MCF 10A (cell line): ENCODE data around the gene MFF. TPM values are rescaled to one million over a fixed set of nuclear protein-coding genes. Genes with fewer than 3 reads are reported as not detected.

ENCODE experiments used
- BruUV-seq: library from RNA; stranded (reverse); fragments of 400-500 nt; replicated peaks from 2 replicates; lab custom pipeline; 2021; lab: Mats Ljungman, UMichigan
- CTCF ChIA-PET: fragments of 300-600 bp; sonication (Branson Sonifier 250); formaldehyde crosslinking; extraction: SDS; loops from one replicate; lab custom pipeline; 2021; ENCODE audit warnings: antibody characterized with exemption, inconsistent platforms; lab: Yijun Ruan, JAX
- POLR2A ChIA-PET: fragments of 300-600, 350-650 bp; sonication (Branson Sonifier 250); formaldehyde crosslinking; extraction: SDS; loops from one replicate; lab custom pipeline; 2020; ENCODE audit warnings: antibody characterized with exemption, inconsistent platforms; lab: Yijun Ruan, JAX
- DNase-seq: peaks from one replicate; pipeline ENCODE4 v3.0.0-alpha.2; 2018; ENCODE audit not compliant: unreplicated experiment
- H3K27ac Mint-ChIP-seq: one replicate; pipeline ENCODE4 v1.8.0; 2022; ENCODE audit warnings: mild to moderate bottlenecking, low read depth, mixed read lengths; ENCODE audit not compliant: unreplicated experiment
- H3K27me3 Mint-ChIP-seq: one replicate; pipeline ENCODE4 v1.8.0; 2022; ENCODE audit warnings: mixed read lengths; ENCODE audit not compliant: insufficient read depth, unreplicated experiment
- H3K36me3 Mint-ChIP-seq: one replicate; pipeline ENCODE4 v1.8.0; 2022; ENCODE audit warnings: mild to moderate bottlenecking, moderate library complexity, mixed read lengths; ENCODE audit not compliant: insufficient read depth, unreplicated experiment
- H3K4me1 Mint-ChIP-seq: one replicate; pipeline ENCODE4 v1.8.0; 2022; ENCODE audit warnings: mixed read lengths; ENCODE audit not compliant: insufficient read depth, unreplicated experiment
- H3K4me3 Mint-ChIP-seq: one replicate; pipeline ENCODE4 v1.8.0; 2022; ENCODE audit warnings: mild to moderate bottlenecking, moderate library complexity, mixed read lengths; ENCODE audit not compliant: unreplicated experiment
- H3K9me3 Mint-ChIP-seq: one replicate; pipeline ENCODE4 v1.8.0; 2022; ENCODE audit warnings: mixed read lengths; ENCODE audit not compliant: unreplicated experiment
- intact Hi-C: fragments of 100-400 bp; cut with micrococcal nuclease; formaldehyde crosslinking; loops from 2 replicates; pipeline ENCODE4 v1.14.1; 2022
- total RNA-seq: library from RNA; stranded (reverse); gene quantifications from 2 replicates; pipeline ENCODE4 v1.2.3, GENCODE V29; 2022
- TF ChIP-seq, protein P1 (sequence below): fragments of 200-600 bp; IDR thresholded peaks from one replicate; pipeline ENCODE4 v1.8.0; 2022; ENCODE audit warnings: antibody characterized with exemption, mild to moderate bottlenecking; ENCODE audit not compliant: unreplicated experiment

The MFF gene
- total RNA-seq, 1 experiment from 2014 or later: 81.2 TPM

GRCh38 chr2:227394401-227394800 is 69.3 kb downstream of the MFF start:
- no peak for DNase-seq

DNA sequence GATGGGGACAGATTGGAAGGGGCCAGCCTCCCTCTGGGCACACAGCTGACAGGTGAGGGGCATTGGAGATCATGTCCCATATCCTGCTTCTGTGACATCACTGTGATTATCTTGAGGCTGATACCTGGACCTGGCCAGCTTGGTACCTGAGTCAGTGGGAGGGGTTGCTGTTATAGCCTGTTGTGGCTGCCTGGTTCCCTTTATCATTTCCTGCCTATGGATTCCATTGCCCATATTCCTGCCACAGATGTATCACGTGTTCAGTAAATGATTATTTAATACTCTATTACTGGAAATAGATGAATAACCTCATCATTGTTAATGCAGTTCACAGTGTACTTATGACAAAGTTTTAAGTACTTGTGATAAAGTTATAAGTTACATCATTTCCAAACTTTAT is 70.5 kb downstream of the MFF start:
- CTCF ChIA-PET: interaction anchor here (2.5 kb wide), 1 partner anchor 10 kb away, joined by 6 read pairs; no protein-coding TSS in a partner anchor
- intact Hi-C loops: no loop called here
- H3K27me3 Mint-ChIP-seq: no peaks in the 10 kb centered on the region
- POLR2A ChIA-PET: no interaction called here
- no peak overlapping the region for H3K27ac Mint-ChIP-seq
- no peak for DNase-seq
- no TSS peak for BruUV-seq
- no peaks in the 10 kb centered on the region for H3K36me3 Mint-ChIP-seq
- no peaks in the 10 kb centered on the region for H3K9me3 Mint-ChIP-seq
- TF ChIP-seq, protein P1, sequence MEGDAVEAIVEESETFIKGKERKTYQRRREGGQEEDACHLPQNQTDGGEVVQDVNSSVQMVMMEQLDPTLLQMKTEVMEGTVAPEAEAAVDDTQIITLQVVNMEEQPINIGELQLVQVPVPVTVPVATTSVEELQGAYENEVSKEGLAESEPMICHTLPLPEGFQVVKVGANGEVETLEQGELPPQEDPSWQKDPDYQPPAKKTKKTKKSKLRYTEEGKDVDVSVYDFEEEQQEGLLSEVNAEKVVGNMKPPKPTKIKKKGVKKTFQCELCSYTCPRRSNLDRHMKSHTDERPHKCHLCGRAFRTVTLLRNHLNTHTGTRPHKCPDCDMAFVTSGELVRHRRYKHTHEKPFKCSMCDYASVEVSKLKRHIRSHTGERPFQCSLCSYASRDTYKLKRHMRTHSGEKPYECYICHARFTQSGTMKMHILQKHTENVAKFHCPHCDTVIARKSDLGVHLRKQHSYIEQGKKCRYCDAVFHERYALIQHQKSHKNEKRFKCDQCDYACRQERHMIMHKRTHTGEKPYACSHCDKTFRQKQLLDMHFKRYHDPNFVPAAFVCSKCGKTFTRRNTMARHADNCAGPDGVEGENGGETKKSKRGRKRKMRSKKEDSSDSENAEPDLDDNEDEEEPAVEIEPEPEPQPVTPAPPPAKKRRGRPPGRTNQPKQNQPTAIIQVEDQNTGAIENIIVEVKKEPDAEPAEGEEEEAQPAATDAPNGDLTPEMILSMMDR: no peak
- peaks cover 13% of the 10 kb centered on the region for H3K4me1 Mint-ChIP-seq
- H3K4me3 Mint-ChIP-seq: no peak overlapping the region

More at GRCh38 chr2:227394401-227394800, 69.3 kb downstream of the MFF start:
- TF ChIP-seq, protein P1: no peak
- Mint-ChIP-seq H3K27ac (no peak overlapping the region), H3K9me3 (no peaks in the 10 kb centered on the region), H3K27me3 (no peaks in the 10 kb centered on the region), H3K4me1 (peaks cover 13% of the 10 kb centered on the region), H3K4me3 (no peak overlapping the region), H3K36me3 (no peaks in the 10 kb centered on the region)
- ChIA-PET CTCF (interaction anchor here (1.1 kb wide), 1 partner anchor 74 kb away, joined by 4 read pairs; no protein-coding TSS in a partner anchor), POLR2A (interaction anchor here (0.6 kb wide), 1 partner anchor 35 kb away, joined by 3 read pairs; no protein-coding TSS in a partner anchor)
- intact Hi-C loops: no loop called here
- no TSS peak for BruUV-seq

DNA sequence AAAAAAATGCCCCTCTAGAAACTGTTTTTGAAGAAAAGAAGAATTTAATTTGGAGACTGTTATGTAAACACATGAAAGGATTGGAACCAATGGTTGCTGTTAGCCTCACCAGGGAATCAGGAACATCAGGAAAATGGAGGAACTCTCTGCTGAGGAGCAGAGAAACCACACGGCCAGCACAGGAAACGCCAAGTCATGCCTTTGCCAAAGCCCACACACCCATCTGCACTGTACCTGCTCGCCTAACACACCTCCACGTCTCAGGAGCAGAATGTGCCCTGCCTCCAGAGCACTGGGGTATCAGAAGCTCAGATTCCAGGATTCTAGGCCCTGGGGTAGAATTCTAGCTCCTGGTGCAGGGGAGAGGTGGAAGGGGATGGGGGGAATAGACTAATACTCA is 72.5 kb downstream of the MFF start:
- Mint-ChIP-seq H3K27ac (no peak overlapping the region), H3K36me3 (no peaks in the 10 kb centered on the region), H3K4me1 (peaks cover 13% of the 10 kb centered on the region), H3K4me3 (no peak overlapping the region), H3K9me3 (no peaks in the 10 kb centered on the region), H3K27me3 (no peaks in the 10 kb centered on the region)
- ChIA-PET POLR2A (interaction anchor here (1.3 kb wide), 1 partner anchor 10 kb away, joined by 3 read pairs; no protein-coding TSS in a partner anchor), CTCF (interaction anchor here (0.6 to 2.5 kb wide), 5 partner anchors 8 to 368 kb away, joined by 3 to 8 read pairs (median 6); no protein-coding TSS in a partner anchor)
- intact Hi-C loops: no loop called here
- TF ChIP-seq, protein P1: no peak
- BruUV-seq: no TSS peak
- no peak for DNase-seq

DNA sequence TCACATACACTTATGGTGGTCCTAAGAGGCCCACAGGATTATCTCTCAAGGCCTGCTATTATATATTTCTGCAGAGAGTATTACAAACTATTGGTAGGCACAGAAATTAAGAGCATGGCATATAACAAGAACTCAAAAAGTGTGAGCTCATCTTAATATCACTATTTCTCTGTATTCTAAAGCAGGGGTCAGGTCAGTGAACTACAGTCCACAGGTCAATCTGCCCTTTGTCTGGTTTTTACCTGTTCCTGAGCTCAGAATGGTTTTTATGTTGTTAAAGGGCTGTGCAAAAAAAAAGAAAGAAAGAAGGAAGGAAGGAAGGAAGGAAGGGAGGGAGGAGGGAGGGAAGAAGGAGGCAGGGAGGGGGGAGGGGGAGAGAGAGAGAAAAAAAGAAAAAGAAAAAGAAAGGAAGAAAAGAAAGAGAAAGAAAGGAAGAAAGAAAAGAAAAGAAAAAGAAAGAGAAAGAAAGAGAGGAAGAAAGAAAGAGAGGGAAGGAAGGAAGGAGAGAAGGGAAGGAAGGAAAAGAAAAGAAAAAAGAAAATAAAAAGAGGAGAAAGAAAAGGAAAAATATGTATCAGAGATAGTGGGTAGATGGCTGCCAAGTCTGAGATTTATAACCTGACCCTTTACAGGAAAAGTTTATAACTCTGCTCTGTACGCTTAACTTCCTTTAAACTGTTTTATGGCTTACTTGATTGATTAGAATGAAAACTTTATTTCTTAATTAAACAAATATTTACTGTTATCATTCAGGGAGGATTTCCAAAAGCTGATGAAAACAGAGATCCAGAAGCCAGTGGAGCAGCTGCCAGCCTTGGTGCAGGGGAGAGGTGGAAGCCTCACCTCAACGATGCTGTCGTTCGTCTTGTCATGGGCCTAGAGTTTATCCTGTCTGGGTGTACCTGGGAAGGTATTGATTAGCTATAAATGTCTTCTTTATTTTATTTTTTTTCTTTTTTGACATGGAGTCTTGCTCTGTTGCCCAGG is 73.9 kb downstream of the MFF start:
- Mint-ChIP-seq H3K4me1 (peaks cover 19% of the 10 kb centered on the region), H3K9me3 (no peaks in the 10 kb centered on the region), H3K36me3 (no peaks in the 10 kb centered on the region), H3K27ac (no peak overlapping the region), H3K27me3 (no peaks in the 10 kb centered on the region), H3K4me3 (no peak overlapping the region)
- no TSS peak for BruUV-seq
- TF ChIP-seq, protein P1: no peak
- intact Hi-C loops: no loop called here
- ChIA-PET POLR2A (interaction anchor here (1.3 kb wide), 1 partner anchor 8 kb away, joined by 3 read pairs; no protein-coding TSS in a partner anchor), CTCF (interaction anchor here (0.5 to 1.2 kb wide), 4 partner anchors 13 to 259 kb away, joined by 3 to 6 read pairs (median 4); partner anchors contain the start of gene AGFG1)
- no peak for DNase-seq
